Kidney tubule cell (primary cell): ENCODE results near the gene HSF2BP.
"Not testable (repeated sequence)": the region's sequence is repeated elsewhere in the genome, so short reads cannot be mapped to it uniquely, and the experiment has no call there.

ENCODE experiments used
- DNase-seq: peaks from one replicate; pipeline ENCODE4 v3.0.0-alpha.2; 2018; ENCODE audit warnings: low spot score

HSF2BP gene

DNA sequence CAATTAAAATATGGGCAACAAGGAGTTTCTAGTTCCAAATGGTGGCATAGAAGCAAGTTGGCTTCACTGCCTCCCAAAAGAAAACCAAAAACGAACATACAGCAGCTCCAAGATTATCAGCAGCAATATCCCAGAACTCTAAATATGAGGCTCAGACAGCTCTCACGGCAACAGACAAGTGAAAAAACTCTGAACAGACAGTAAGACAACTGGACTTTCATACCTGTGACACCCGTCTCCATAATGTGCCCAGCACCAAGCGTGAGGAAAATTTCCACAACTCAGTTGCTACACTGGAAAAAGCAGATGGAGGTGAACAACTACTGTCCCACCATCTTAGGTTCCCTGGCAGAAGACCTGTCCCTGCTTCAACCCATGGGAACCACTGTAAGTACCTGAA is 39.9 kb downstream of the HSF2BP start:
- no peak for DNase-seq

DNA sequence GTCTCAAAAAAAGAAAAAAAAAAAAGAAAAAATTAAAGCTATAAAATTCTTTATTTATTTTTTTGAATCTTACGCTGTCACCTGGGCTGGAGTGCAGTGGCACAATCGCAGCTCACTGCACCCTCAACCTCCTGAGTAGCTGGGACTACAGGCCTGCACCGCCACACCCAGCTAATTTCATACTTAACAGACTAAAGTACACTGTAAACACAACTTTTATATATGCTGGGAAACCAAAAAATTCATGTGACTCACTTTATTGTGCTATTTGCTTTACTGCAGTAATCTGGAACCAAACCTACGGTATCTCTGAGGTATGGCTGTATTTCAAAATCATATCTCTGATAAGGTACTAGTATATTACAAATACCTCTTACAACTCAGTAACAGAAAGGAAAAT is 40.3 kb downstream of the HSF2BP start:
- no peak for DNase-seq

DNA sequence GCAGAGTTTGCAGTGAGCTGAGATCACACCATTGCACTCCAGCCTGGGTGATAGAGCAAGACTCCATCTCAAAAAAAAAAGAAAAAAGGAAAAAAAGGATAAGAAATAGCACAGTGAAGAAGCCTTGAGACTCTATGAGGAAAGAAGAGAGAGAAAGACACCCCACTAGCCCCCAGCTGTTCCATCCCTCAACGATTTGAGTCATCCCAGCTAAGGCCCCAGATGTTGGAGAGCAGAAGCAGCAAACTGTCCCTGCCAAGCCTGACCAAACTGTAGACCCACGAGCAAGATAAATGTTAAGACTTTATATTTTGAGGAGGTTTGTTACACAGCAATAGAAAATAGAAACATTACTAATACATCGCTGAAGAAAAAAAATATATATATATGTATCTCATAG is 42.4 kb downstream of the HSF2BP start:
- not testable (repeated sequence) for DNase-seq

DNA sequence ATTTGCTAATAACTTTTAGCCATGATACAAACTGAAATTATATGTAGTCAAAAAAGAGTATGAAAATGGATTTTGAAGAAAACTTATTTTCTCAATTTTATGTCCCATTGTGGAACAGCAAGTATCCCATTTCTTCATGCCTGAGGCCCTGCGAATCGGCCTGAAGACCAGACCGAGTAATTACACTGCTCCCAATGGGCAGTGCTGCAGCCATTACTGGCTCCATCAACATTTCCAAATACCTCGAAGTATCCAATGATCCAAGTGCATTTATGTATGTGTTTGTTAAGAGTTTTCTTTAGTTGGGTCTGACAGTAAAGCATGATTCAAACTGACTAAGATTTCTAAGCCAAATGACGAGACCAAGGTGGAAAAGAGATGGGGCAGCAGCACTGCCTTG is 44.4 kb downstream of the HSF2BP start:
- DNase-seq, result no peak

DNA sequence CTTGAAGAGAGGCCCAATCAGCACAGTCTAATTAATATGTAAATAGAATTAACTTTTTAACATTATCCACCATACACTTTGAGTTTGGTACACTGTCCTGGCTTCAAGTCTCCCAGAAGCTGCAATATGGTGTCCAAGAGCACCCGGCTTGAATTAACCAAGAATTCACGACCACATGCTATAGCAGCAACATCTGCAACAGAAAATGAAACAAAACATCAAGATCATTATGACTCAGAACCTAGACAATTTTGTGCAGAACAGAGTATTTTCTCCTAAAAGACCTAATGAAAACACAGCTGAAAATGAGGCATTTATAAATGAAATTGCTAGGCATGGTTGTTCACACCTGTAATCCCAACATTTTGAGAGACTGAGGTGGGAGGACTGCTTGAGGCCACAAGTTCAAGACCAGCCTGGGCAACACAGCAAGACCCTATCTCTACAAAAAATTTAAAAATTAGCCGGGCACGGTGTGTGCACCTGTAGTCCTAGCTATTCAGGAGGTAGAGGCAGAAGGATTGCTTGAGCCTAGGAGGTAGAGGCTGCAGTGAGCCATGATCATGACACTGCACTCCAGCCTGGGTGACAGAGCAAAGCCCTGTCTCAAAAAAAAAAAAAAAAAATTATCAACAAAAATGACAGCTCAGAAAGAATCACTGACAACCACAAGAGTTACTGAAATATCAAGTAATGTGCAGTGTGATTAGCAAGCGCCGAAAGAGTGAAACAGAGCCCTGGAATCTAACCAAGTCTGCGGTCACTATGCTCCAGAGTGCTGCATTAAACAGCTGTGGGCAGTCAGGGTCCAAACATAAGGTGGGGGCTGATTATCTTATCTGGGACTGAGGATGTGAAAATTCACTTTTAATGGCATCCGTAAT is 45.3 kb downstream of the HSF2BP start:
- no peak for DNase-seq

DNA sequence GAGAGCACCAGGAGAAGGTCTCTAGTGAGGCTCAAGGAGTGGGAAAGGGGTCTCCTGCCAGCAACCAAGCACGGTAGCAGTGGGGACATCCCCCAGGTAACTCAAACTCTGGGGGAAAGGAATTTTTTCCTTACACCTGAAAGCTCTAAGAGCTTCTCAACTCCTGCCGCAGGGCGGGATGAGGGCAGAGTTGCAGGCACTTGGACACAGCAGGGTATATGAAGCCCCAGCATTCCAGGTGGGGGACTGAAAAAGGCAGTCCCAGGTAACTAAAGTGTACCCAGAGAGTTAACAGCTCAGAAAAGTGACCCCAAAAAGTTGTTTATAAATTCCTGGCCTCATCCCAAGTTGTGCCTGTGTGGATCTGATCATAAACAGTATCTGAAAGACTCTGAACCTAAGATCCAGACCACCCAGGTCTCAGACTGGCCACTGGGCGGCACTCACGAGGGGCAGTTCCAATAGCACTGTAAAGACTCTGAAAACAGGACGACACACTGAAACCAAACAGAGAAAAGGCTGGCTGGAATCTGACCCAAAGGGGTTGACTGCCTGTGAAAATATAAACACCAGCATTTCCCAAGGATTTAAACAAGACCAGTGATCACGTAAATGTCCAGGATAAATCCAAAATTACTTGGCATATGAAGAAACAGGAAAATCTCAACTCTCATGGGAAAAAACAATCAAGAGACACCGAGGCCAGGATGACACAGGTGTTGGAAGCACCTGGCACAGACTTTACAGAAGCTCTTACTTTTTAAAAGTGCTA is 47.5 kb downstream of the HSF2BP start:
- peak; percentile 71 for DNase-seq

DNA sequence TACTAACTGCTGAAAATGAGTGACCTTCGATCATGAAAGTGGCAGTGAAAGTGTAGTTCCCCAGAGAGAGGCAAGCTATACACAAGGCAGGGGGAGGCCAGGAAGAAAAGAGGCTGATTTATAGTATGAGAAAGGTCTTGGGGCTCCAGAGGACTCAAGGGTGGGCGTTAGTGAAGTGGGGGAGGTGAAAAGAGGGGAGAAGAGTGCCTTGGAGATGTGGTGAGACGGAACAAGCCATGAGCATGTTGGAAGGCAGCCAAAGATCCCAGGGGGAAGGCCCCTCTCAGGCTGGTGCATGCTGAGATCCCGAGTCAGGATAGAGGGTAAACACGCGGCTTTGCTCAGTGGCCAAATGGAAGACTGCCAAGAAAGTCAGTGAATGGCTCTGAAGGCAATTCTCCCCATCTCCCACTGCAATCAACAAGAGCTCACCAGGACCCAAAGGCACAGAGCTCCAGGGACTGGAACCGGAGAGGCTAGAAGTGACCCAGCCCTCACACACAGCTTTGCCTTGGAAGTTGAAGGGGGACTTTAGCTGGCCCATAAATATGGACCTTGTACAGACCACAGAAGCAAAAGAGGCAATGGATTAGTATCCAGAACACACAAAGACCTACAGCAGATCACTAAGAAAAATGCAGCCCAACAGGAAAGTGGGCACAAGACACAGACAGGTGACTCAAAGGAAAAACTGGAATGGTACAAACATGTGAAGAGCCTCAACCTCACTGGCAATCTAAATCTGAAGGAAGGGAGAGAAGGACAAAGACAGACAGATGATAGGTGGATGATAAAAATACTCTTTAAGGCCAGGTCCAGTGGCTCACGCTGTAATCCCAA is 49.6 kb downstream of the HSF2BP start:
- DNase-seq, result peak; percentile 88

DNA sequence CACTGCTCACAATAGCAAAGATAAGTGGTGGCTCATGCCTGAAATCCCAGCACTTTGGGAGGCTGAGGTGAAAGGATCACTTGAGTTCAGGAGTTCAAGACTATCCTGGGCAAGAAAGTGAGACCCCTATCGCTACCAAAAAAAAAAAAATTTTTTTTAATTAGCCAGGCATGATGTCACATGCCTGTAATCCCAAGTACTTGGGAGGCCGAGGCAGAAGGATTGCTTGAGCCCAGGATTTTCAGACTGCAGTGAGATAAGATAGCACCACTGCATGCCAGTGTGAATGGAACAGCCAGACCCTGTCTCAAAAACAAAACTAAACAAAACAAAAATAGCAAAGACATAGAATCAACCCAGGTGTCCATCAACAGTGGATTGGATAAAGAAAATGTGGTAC is 50.6 kb downstream of the HSF2BP start:
- no peak for DNase-seq

DNA sequence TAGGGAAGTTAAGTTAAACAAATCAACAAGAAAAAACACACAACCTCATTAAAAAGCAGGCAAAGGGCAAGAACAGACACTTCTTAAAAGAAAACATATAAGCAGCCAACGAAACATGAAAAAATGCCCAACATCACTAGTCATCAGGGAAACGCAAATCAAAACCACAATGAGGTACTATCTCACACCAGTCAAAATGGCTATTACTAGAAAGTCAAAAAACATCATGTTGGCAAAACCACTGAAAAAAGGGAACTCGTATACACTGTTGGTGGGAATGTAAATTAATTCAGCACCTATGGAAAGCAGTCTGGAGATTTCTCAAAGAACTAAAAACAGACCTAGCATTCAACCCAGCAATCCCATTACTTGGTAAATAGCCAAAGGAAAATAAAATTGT is 51.1 kb downstream of the HSF2BP start:
- peak; percentile 49 for DNase-seq

DNA sequence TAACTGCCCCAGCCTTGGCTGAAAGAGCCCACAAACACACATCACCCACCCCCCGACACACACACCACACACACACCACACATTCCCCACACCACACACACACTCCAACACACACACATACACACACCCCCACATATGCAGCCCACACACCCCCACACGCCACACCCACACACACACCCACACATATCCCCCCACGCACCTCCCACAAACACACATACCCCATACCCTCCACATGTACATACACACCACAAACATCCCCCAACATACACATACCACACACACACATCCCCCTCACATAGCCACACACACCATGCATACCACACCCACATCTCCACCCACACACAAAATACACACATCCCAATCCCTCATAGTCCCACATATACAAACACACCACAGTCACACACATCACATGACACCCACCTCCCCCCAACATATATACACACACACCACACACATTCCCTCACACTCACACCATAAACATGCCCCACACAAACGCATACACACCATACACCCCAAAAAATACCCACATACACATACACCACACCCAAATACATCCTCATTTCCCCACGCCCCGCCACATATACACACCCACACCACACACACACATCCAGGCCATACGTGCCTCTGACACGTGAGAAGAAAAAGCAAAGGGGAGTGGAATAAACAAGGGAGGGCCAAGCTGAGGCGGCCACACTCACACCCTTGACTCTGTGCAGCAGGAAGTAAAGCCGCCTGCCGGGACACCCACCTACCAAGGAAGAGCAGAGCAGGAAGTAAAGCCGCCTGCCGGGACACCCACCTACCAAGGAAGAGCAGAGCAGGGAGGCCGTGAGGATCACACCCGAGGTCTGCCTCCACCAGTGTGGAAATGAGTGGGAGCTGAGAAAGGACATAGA is 53.7 kb downstream of the HSF2BP start:
- DNase-seq, result no peak

DNA sequence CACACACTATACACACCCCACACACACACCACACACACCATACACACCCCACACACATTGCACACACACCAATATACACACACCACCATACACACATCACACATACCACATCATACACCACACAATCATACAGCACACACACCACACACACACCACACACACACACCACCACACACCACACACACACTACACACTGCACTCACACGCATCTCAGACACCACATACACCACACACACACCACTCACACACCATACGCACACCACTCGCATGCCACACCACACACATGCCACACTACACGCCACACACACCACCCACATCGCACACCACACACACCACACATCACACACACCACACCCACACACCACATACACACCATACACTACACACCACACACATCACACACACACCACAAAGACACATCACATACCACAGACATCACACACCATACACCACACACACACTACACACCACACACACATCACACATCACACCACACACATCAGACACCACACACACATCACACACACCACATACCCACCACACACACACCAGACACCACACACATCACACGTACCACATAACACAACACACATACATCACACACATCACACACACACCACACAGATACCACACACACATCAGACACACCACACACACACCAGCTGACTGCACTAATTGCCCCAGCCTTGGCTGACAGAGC is 54.6 kb downstream of the HSF2BP start:
- no peak for DNase-seq

DNA sequence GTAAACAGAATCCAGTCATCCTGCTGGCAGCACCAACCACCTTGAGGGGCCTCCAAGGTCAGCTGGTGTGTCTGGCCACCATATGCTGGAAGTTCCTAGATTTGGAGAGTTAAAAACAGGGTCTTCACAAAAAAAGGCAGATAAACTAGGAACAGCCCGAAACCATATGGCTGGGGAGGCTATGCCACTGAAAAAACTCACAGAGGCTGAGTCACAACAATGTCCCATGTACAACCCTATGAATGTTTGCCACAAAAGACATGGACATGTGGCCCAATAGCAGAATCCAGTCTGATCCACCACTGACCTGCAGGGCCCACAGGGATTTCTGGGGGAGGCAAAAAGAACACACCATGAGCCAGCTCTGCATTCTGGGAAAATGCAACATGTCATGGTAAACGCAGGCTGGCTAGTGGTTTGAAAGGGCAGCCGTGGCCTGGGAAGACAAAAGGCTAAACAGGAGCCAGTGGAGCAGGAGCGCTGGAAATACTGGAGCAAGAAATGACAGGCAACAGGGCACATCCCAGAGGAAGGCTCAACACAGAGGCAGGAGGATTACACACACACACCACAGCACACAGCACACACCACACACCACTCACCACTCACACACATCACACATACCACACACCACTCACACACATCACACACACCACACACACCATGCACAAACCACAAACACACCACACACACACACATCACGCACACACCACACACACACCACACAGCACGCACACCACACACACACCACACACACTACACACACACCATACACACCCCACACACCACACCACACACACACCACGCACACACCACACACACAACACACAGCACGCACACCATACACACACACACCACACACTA is 55.4 kb downstream of the HSF2BP start:
- no peak for DNase-seq

DNA sequence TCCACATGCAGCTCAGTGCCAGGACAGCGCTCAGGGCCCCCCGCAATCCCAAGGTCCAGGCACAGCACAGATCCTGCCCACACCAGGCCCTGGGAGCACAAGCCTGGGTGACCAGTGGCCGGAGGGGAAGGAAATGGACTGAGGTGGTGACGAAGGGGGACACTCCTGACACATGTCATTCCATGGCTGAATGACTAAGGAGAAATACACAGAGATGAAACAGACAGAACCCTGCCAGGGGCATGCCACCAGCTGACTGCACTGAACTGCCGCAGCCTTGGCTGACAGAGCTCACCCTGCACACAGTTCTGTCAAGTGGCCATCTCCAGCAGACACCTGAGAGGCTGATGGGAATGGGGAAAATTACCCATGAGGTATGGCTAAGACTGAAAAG is 56.1 kb downstream of the HSF2BP start:
- peak; percentile 67 for DNase-seq

DNA sequence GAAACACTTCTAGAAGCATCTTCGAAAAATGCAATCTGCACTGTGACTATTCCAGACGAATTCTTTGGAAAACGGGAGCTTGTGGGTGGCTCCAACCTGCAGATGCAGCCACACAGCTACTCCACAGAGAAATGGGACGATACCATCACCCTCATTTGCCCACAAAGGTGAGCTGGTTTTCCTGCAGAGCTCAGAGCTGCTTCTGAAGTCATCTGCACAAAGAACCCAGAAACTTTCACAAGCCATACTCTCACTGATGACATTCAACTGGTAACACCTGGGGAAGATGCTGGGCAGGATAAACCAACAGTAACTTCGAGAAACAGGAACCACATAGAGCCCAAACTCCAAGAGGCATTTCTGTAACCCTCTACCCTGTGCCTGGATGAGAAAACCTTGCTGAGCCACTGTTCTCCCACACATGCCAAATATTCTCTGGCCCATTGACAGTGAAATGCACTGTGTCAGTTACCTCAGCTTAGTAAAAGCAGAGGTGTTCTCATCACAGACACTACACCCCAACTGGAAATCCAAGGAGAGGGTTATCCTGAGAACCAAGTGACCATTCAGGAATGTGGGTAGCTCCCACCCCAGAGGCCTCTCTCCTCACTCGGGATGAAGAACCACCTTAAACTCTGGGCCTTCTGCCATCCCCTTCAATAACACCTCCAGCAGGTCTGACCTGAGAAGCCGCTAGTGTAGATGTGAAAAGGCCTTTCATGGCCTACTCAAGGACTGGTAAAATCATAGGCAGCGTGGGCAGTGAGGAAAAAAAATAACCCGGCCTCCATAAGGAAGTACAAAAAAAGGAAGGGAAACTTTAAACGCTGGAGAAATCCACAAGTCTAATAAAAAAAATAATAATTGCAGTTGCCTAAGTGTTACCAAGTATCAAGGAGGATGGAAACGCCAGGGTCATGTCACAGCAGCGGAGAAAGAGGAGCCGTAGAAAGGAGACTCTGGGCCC is 56.7 kb downstream of the HSF2BP start:
- DNase-seq, result no peak

DNA sequence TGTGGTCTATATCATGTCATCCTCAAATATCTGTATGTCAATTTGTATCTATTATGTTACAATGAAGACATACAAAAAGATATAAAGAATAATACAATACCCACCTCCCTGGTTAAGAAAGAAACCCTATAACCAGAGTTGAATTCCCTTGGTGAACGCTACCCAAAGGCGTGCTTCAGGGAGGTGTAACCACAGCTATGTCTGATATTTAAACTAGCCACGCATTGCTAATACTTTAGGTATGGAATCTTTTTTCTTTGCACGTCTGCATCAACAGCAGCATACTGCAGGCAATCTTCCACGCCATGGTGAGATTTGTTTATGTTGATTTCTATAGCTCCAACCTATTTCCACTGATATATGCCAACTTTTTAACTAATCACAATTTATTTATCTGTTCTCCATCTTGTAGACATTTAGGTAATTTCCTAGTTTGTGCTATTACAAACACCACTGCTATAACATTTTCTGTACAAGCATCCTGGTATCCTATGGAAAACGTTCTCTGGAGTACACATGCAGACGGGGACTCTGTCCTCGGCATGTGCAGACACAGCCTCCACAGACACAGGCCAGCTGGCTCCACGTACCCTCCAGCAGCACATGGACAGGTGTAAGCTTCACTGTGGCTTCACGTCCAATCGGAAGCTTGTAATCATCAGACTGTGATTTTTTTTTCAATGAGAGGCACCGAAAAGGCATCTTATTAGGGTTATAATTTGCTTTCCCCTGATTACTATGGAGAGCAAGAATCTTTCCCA is 58.5 kb downstream of the HSF2BP start:
- peak; percentile 82 for DNase-seq

DNA sequence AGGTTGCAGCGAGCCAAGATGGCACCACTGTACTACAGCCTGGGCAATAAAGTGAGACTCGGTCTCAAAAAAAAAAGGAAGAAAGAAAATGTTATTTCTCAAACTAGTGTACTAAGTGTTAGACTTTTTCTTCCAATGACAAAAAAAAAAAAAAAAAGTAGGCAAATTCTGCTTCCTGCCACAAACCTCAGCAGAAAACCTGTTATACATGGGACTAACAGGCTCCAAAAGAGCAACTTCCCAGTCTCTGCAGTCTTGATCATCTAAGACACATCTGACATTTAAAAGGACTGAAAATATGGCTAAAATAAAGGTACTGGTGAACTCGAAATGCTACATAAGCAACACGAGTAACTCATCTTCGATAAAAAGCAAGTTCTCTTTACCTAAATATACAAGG is 59.6 kb downstream of the HSF2BP start:
- DNase-seq, result no peak

DNA sequence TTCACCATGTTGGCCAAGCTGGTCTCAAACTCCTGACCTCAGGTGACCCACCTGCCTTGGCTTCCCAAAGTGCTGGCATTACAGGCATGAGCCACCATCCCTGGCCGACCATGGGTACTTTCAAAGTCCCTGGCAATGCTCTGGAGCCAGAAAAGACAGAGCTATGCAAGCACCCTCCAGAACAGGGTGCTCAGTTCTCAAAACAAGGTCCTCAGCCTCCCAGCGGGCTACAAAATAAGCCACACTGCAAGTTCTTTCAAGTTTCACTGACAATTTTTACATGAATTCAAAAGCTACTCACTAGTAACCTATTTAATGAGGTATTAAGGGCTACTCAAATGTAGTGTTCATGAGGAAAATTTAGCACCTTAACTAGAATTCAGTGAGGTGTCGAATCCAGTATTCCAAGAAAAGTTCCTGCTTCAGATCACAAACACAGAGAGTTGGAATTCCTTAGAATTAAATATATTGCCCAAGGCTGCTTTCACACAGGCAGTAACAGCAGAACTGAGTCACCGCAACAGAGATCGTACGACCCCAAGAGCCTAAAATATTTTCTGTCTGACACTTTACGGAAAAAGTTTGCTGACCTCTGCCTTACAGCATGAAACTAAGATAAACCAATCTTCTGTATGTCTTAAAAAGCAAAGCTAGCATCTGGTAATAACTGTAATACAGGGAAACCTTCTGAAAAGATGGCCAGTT is 60.7 kb downstream of the HSF2BP start:
- DNase-seq, result peak; percentile 39
